Stimulated activated naive CD4-positive, alpha-beta T cell treated with Interleukin-2 at 50 U/mL for 16 hours (primary cell): ENCODE measurements around the gene COPB2.
A peak's percentile ranks its signal among the peaks of the same experiment; 100 is the strongest.
"Not testable (repeated sequence)": the region's sequence is repeated elsewhere in the genome, so short reads cannot be mapped to it uniquely, and the experiment has no call there.

Experiments
- DNase-seq: peaks from one replicate; lab custom pipeline; 2025; lab: John Stamatoyannopoulos, UW

The COPB2 gene

DNA sequence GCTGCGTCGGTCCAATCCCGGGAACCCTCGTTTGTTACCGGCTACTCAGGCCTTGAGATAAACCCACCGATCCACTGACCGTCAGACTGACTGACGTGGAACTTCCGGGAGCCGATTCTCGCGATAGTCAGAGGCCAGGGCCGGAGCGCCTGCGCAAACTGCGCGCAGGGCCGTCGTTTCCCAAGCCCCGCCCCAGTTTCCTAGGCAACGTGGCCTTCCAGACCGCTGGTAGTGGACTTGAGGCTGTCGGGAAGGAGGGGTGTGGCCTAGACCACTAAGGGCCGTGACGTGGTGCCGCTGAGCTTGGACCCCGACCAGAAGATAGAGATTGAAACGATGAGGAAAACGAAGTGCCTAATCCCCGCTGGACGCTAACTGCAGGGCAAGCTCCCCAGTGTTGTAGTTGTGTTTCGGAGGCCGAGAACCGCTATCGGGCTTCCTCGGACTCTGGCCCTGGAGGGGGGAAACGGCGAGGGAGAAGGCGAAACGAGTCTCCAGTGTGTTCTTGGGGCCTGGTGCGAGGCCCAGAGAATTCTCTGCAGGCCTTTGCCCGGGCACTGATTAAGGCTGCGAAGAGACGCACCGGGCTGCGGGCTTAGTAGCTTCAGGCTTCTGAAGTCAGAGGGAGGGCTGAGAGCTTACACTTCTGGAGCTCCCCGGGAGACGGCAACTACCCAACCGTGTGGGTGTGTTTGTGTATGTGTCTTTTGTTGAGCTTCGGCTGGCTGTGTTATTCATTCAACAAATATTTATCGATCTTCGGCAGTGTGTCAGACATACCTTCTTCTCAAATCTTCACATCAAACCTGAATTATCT is at the start of gene COPB2:
Gene COPB2, minus strand, starts transcription at position 96 of the 817 bp plus-strand sequence. CDS start 97 bp downstream, outside the sequence.
- peak; percentile 93 for DNase-seq

DNA sequence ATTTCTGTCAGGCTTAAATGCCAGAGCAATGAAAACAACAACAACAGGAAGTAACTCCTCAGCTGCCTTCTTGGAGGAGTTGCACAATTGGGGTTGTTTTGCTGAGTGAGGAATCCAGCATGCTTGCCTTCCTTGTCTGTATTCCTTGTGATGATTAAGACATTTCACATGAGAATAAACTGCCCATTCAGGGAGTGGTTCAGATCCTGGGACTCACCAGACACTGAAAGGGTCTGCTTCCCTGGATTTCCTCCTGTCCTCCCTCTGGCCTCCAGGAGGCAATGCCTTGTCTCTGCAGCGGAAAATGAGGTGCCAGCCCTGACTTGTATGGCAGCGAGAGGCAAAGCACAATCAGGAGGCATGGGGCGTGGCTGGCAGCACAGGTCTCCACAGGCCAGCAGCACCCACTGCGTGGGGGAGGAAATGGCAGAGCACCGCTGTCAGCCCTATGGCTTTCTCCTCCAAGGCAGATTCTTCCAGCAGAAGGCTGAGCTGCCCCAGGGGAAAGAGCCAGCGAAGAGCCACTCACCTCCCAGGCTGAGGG is 45.4 kb upstream of the COPB2 start:
- no peak for DNase-seq

DNA sequence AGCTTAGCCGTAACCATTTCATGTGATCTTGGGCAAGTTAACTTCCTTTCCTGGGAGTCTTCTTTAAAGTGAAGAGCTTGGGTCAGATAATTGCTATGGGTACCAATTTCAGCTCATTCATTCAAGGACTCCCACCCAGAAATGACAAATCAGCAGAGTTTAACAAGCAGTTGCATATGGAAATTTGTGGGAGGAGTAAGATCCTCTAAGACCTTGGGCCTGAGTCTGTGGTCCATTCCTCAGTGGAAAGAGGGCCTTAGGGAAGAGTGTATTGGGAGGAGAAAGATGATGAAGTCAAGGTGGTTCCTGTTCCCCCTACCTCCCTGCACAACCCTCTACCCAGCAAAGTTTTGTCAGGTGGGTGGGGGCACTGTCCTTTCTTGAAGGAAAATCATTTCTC is 44.8 kb upstream of the COPB2 start:
- no peak for DNase-seq

DNA sequence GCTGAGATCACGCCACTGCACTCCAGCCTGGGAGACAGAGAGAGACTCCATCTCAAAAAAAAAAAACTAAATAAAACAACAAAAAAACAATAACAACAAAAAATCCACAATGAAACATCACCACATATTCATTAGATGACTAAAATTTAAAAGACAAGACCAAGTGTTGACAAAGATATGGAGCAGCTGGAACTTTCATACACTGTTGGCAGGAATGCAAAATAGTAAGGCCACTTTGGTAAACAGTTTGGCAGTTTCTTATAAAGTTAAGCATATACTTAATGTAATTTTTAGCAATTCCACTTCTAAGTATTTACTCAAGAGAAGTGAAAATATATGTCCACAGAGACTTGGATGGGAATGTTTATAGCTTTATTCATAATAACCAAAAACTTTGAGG is 43.6 kb upstream of the COPB2 start:
- no peak for DNase-seq

DNA sequence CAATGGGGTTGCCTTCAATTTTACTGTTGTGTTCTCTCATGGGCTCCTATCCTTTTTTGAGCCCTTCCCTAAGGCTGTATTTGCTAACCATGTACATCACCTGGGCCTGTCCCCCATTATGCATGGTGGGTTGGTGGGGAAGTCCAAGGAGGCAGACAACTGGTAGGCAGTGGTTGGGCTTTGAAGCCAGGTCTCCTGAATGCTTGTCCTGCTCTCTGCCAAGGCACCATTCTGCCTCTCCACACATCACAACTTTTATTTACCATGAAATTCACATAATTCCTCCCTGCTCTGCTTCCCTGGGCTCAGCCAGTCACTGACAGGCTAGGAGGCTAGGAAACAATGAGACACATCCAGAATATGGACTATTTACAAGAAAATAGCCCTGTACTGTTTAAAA is 41.0 kb upstream of the COPB2 start:
- DNase-seq: no peak

DNA sequence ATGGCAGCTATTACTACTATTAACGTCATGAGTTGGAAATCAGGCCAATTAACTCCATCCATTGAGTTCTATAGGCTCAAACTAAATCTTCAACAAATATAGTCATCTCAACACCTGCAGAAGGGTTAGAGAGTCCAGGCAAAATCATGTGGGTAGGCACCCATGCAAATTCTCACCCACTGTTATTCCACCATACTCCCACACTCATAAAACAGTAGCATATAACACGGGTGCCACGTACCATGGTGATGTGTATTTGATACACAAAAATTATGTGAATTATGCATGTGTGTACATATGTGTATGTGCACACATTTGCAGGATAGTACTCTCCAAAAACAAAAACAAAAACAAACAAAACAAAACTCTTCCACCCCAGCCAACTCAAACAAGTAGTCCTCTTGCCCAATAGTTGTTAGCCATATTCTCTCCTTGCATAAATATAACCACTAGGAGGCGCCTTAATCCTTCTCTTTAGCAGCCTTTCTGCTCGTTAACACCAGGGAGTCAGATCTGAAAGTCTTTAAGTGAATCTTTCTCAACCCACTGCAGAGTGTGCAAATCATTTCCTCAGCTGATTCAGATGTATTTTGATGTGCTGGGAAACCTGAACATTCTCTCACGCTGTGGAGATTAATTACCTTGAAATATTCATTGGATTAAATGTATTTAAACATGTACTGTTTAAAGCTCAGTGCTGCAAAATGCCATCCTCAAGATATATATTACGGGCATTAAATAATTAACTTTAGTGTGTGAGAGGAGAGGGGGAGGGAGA is 38.0 kb upstream of the COPB2 start:
- no peak for DNase-seq

DNA sequence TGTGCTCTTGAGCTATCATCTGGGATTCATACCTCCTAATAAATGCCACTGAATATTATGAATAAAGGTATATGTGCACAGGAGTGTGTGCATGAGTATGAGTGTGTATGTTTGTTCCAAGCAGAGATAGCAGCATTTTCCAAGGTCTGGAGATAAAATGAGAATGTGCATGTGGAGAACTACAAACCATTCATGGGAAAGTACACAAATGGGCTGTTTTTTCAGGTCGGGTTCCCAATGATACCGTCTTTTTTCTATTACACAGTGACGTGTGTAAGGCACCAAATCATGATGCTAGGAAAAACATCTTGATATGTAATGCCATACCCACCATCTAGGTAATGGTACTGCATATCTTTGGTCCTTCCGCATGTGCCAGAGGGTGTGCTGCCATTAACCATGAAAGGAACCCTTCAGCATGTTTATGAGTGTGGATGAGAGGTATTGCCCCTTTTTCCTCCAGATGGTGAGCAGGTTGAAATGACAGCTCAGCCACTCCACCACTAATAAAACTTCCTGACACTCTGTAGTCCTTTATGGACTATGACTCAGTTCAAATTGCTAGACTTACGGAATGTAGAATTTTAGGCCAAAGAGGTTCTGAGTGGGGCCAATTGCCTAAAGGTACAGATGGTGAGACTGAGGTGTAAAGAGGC is 36.4 kb upstream of the COPB2 start:
- DNase-seq: no peak

DNA sequence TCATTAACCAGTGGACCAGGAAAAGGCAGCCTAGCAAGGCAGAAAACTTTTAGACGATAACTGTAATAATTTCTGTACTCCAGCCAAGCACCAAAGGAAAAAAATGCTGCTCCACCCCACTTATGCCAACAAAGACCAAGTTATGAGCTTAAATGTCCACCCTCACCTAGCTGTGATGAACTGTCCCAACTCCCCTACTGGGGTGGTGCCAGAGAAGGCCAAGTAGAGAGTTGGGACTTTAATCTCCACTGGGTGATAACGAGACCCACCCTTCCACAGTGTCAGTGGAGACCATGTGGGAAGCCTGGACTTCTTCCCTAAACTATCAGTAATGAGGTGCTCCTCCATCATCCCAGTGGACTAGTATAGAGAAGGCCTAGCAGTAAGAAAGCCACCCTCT is 33.8 kb upstream of the COPB2 start:
- DNase-seq: no peak

DNA sequence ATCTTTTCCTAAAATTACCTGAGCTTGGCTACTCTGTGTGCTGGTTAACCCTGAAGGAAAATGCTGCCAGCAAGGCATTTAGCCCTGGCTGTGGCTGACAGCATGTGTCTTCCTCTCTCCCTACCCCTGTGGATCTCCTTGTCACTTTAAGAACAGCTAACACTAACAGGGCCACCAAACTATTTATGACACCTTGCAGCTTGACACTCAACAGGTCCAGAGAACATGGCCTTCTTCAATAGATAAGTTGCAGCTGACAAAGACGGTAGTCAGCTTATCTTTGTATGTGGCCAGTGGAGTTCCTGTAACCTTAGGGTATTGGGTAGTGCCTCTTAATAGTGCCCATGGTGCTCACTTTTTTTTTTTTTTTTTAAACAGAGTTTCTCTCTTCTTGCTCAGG is 32.0 kb upstream of the COPB2 start:
- no peak for DNase-seq

DNA sequence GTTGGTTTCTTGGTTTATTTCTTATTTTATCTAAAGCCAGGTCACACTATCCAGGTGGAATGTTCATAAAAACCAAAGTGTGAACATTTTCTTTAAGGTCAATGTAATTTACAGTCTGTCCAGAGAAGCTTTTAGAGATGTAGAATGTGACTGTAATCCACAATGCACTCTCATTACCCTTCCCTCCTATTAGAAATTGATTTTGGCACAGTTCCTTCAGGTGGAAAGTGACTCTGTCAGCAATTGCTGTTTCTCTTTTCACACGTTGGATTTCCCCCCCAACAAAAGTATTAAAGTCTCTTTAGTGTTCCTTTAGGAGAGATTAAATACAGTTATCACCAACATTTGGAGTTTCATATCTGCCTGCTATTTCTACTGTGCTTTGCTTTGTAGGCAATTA is 31.6 kb upstream of the COPB2 start:
- DNase-seq: no peak

DNA sequence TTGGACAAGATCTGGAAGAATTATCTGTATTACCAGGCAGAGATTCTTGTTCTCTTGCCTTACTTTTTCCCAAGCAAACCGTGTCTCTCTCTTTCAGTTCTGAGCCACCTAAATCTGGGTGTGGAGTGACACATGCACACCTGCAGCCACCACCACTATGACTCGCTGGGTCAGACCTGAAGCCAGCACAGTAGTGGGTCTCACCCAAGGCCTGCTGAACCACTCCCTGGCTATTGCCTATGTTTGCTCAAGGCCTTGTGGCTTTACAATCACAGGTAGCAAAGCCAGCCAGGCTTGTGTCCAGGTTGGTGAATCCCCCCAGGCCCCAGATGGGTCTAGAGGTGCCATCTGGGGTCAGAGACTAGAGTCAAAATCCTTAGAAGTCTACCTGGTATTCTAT is 28.7 kb upstream of the COPB2 start:
- DNase-seq: no peak

DNA sequence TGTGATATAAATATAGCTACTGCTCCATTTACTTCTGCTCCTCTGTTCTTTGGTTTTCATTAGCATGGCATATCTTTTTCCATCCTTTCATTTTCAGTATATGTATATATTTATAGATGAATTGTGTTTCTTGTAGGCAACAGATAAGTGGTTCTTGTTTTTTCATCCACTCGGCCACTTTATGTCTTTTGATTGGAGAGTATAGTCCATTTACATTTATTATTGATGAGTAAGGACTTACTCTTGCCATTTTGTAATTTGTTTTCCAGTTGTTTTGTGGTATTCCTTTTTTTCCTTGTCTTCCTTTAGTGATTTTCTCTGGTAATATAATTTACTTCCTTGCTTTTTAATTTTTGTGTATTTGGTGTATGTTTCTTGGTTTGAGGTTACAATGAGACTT is 26.8 kb upstream of the COPB2 start:
- no peak for DNase-seq

DNA sequence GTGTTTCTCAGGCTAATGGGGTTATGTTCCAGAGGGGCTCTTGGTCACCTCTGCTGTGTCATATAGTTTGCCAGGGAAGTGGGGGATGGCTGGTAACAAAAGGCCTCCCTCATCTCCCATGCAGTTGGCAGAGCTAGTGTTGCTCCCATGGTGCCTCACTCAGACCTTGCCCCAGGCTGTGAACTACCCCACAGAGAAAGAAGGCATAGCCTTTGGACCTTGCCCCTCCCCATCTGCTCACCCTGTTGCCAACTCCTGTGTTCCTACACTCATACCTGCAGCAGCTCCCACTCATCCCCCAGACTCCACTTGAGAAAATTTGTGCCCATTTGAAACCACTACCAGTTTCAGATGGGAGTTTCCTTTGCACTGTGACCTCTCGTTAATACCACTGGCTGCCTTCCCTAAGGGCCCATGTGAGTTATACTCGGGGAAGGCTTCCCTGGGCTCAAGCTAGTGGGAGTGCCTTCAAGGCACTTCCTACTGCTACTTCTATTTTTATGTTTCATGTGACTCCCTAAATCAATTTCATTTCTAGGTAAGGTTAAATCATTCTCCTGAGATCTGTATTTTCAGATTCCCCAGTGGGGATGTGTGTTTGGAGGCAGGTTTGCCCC is 25.3 kb upstream of the COPB2 start:
- DNase-seq: no peak

DNA sequence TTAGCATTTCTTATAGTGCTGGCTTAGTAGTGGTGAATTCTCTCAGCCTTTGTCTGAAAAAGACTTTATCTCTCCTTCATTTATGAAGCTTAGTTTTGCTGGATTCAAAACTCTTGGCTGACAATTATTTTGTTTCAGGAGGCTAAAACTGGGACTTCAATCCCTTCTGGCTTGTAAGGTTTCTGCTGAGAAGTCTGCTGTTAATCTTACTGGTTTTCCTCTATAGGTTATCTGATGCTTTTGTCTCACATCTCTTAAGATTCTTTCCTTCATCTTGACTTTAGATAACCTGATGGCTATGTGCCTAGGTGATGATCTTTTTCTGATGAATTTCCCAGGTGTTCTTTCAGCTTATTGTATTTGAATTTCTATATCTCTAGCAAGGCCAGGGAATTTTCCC is 23.4 kb upstream of the COPB2 start:
- not testable (repeated sequence) for DNase-seq

DNA sequence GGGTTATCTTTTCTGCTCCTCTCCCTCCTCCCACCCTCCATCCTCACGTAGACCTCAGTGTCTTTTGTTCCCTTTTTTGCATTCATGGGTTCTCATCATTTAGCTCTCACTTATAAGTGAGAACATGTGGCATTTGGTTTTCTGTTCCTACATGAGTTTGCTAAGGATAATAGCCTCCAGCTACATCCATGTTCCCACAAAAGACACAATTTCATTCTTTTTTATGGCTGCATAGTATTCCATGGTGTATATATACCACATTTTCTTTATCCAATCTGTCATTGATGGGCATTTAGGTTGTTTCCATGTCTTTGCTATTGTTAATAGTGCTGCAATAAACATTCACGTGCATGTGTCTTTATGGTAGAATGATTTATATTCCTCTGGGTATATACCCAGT is 11.7 kb upstream of the COPB2 start:
- not testable (repeated sequence) for DNase-seq

DNA sequence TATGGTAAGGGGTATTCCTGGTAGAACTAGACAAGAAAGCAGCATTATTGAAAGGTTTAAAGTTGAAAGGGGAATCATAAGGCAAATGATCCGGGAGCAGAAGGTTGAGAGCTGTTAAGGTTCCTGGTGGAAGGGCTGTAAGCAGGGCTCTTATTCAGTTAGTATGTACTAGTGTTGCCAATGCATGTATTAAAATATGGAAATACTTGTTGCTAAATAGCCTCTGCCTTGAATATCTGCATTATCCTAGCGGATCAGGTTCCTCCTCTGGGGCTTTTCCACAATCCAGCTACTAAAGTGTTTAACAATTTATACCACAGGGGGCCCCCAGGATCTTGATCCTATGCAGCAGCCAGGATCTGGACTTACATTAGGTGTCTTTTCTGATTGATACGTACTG is 7.3 kb upstream of the COPB2 start:
- DNase-seq: no peak

DNA sequence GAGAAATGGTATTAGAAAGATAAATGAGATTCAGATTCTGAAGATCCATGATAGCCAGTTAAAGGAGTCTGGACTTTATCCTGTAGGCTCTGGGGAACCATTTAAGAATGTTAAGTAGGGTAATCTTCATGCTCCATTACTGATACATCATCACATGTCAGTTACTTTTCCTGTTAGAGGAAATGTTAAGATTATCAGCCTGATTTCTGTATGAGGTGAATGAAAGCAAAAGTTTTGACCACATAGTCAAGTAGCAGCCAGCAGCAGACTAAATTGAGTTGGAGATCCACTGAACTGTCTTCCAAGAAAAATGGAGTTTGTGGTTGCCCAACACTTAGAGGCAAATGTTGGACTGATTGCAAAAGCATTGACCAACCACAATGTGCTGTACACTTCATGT is 4.7 kb upstream of the COPB2 start:
- DNase-seq: no peak

DNA sequence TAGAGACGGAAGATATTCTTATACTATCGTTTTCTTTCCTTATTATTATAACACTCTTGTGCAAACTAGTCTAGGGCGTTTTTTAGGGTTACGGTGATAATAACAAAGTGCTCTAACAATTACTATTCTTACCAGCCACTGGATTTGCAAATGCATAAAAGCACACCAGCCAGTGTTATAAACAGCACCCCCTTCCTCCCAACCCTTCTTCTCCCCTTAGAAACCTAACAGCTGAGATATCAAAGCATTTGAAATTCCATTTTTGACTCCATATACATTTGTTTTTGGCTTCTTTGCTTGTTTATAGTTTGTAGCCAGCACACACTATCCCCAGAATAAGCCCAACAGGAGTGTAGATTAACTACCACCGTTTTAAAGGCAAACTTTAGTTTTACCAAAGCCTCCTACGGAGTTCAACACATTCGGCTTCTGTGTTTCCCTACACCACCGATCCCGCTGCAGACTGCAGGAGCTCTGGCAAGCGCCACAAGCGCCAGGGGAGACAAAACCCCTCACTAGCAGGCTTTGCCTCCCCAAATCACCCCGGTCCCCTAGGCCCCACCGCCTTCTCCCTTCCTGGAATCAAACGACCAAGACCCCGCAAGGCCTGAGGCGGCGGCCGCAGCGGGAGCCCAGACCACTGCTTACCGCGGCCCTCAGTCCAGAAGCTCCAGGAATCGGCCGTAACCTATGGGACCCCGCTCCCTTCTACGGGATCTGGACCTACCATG is 461 bp downstream of the COPB2 start:
- DNase-seq: peak; percentile 25

DNA sequence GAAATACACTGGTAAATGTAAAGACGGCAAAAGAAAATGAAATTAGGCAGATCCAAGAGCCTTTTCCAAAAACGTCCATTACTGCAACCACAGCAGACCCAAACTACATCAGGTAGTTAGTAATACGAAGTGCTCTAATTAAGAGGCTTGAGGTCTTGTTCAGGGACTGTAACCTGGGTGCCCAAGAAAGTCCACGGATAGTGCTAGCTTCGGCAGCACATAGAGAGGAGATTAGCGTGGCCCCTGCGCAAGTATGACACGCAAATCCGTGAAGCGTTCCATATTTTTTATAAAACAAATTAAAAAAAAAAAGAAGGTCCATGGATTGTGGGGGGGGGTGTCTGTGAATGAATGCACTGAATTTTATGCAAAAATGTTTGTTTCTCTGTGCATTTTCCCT is 1.4 kb downstream of the COPB2 start:
- DNase-seq: no peak

DNA sequence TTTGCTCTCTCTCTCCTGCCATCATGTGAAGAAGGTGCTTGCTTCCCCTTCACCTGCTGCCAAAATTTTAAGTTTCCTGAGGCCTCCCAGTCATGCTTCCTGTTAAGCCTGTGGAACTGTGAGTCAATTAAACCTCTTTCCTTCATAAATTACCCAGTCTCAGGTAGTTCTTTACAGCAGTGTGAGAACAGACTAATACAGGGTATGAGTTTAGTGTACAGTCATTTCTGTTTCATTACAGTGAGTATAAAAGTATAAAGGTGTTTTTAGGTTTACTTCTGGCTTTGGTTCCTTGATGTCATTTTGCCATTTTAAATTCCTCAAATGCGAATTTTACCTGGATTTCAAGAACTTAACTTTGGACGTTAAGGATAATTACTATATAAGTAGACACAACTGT is 7.2 kb downstream of the COPB2 start:
- not testable (repeated sequence) for DNase-seq

DNA sequence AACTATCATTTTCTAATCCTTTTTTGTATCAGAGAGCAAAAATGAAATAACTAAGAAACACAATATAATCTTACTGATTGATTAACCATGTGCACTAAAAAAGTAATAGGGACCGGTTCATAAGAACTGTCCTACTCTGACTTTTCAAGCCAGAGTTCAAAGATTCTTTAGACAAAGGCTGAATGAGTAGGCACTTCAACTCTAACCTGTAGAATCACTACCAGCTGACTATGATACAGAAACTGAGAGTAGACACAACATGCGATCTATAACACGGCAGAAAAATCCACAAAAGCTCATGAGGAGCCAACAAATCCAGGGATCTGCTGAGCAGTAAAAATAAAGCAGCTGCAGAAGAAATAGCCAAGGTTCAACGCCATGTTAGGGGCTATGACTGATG is 8.9 kb downstream of the COPB2 start:
- no peak for DNase-seq
